Activated naive CD8-positive, alpha-beta T cell treated with anti-CD3 and anti-CD28 coated beads, Interleukin-2, amount 50 U/mL, for 16 hours (primary cell): Measurements from ENCODE around the gene CRAT.

ENCODE experiments used
- DNase-seq: peaks from one replicate; pipeline ENCODE4 v3.0.0-alpha.2; 2020; ENCODE audit warnings: low read depth, low spot score

CRAT gene

GRCh38 chr9:129063061-129063460, 47.5 kb downstream of the CRAT start:
- no peak for DNase-seq

GRCh38 chr9:129060991-129061390, 49.6 kb downstream of the CRAT start:
- DNase-seq = no peak

GRCh38 chr9:129059796-129060785, 50.5 kb downstream of the CRAT start:
- DNase-seq = no peak

GRCh38 chr9:129058965-129059795, 51.4 kb downstream of the CRAT start:
- no peak for DNase-seq

GRCh38 chr9:129054163-129054851, 56.3 kb downstream of the CRAT start:
- no peak for DNase-seq

- no peak for DNase-seq
Observed at GRCh38 chr9:129053020-129053419, 57.6 kb downstream of the CRAT start.

- DNase-seq = no peak
Observed at GRCh38 chr9:129052592-129052991, 58.0 kb downstream of the CRAT start.
